Sigmoid colon (tissue), 4 donors: ENCODE data around the gene PGM1.

ENCODE experiments used
- EP300 ChIP-seq, 4 donors: sonication (generic); formaldehyde crosslinking; IDR thresholded peaks; one replicate each; pipeline ENCODE4 v1.6.1; 2017; ENCODE audit warnings: antibody characterized with exemption in 4 of 4
- POLR2A ChIP-seq, 2 donors: fragments of 450-650 bp; IDR thresholded peaks; one replicate each; pipeline ENCODE4 v1.6.1; 2016; ENCODE audit warnings: antibody characterized with exemption in 2 of 2, mild to moderate bottlenecking in 2 of 2, moderate library complexity in 2 of 2
- POLR2AphosphoS5 ChIP-seq, 4 donors: sonication (generic); formaldehyde crosslinking; IDR thresholded peaks; one replicate each; pipeline ENCODE4 v1.6.1; 2017; ENCODE audit warnings: antibody characterized with exemption in 4 of 4
- TF ChIP-seq, protein P1 (sequence below), 4 experiments: fragments of 450-650 bp in 3 of 4; fragments of 200-600 bp in 1 of 4; IDR thresholded peaks; one replicate each; pipeline ENCODE4 v1.5.1; 2016 to 2019; ENCODE audit warnings: antibody characterized with exemption in 4 of 4, mild to moderate bottlenecking in 3 of 4, moderate library complexity in 2 of 4

GRCh38 chr1:63555480-63555879 is 37.7 kb upstream of the PGM1 start:
- TF ChIP-seq POLR2A (IDR thresholded peaks at IDR 0.05) (no peak), POLR2AphosphoS5 (IDR thresholded peaks at IDR 0.05) (no peak), EP300 (IDR thresholded peaks at IDR 0.05) (no peak)
- TF ChIP-seq, protein P1, sequence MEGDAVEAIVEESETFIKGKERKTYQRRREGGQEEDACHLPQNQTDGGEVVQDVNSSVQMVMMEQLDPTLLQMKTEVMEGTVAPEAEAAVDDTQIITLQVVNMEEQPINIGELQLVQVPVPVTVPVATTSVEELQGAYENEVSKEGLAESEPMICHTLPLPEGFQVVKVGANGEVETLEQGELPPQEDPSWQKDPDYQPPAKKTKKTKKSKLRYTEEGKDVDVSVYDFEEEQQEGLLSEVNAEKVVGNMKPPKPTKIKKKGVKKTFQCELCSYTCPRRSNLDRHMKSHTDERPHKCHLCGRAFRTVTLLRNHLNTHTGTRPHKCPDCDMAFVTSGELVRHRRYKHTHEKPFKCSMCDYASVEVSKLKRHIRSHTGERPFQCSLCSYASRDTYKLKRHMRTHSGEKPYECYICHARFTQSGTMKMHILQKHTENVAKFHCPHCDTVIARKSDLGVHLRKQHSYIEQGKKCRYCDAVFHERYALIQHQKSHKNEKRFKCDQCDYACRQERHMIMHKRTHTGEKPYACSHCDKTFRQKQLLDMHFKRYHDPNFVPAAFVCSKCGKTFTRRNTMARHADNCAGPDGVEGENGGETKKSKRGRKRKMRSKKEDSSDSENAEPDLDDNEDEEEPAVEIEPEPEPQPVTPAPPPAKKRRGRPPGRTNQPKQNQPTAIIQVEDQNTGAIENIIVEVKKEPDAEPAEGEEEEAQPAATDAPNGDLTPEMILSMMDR (IDR thresholded peaks at IDR 0.05) = no peak
